Endothelial cell of coronary artery (primary cell): ENCODE measurements around the gene SLC5A6. TPM values are rescaled to one million over a fixed set of nuclear protein-coding genes. Genes with fewer than 3 reads are reported as not detected.

Experiments used
- total RNA-seq: library from RNA; depleted of rRNA; stranded (reverse); fragments of >200 nt; gene quantifications from 2 replicates; pipeline ENCODE4 v1.2.3, GENCODE V29; 2014

Gene SLC5A6
- total RNA-seq, result 19.7 and 27.9 TPM in 2 replicates

GRCh38 chr2:27211943-27212625, at the start of gene SLC5A6, which contains the start of gene ATRAID:
TSS of gene SLC5A6 (minus strand) at chr2:27212268. CDS start at chr2:27207650, 4,618 bp downstream.
TSS of gene ATRAID (plus strand) at chr2:27212041. CDS start at chr2:27212369, 328 bp downstream.

GRCh38 chr2:27217173-27218121, 5.4 kb upstream of the SLC5A6 start, which contains the start of gene CAD:
TSS of gene CAD (plus strand) at chr2:27217369. CDS start at chr2:27217552, 183 bp downstream.

Other genes starting within 250 kb of the SLC5A6 start
- gene MAPRE3, start 241.6 kb downstream of the SLC5A6 start, total RNA-seq, result 0.90 and 1.5 TPM in 2 replicates
- 18.4 and 27.4 TPM in 2 replicates for gene TMEM214, start 179.3 kb downstream of the SLC5A6 start, total RNA-seq
- 12.3 and 17.1 TPM in 2 replicates for gene AGBL5, start 160.6 kb downstream of the SLC5A6 start, total RNA-seq
- 410 and 546 TPM in 2 replicates for gene OST4, start 140.6 kb downstream of the SLC5A6 start, total RNA-seq
- gene EMILIN1, start 133.7 kb downstream of the SLC5A6 start, total RNA-seq, result 0.90 and 11.1 TPM in 2 replicates
- 1.2 and 2.0 TPM in 2 replicates for gene KHK, start 125.5 kb downstream of the SLC5A6 start, total RNA-seq
- 1.2 and 4.3 TPM in 2 replicates for gene CGREF1, start 93.1 kb downstream of the SLC5A6 start, total RNA-seq
- gene ABHD1, start 88.5 kb downstream of the SLC5A6 start, total RNA-seq, result under 0.01 TPM in 1 of 2 replicates, not detected in the other
- gene PREB, start 77.6 kb downstream of the SLC5A6 start, total RNA-seq, result 44.8 and 50.9 TPM in 2 replicates
- gene PRR30, start 72.9 kb downstream of the SLC5A6 start, total RNA-seq, result not detected in 2 replicates
- gene TCF23, start 63.3 kb downstream of the SLC5A6 start, total RNA-seq, result not detected in 2 replicates
- gene ATRAID, start 227 bp downstream of the SLC5A6 start, total RNA-seq, result 94.9 and 128 TPM in 2 replicates
- 46.6 and 50.3 TPM in 2 replicates for gene CAD, start 5.1 kb upstream of the SLC5A6 start, total RNA-seq
- not detected in 2 replicates for gene SLC30A3, start 50.8 kb upstream of the SLC5A6 start, total RNA-seq
- not detected in 2 replicates for gene DNAJC5G, start 63.2 kb upstream of the SLC5A6 start, total RNA-seq
- not detected in 2 replicates for gene TRIM54, start 70.2 kb upstream of the SLC5A6 start, total RNA-seq
- 0.09 and 0.19 TPM in 2 replicates for gene UCN, start 96.2 kb upstream of the SLC5A6 start, total RNA-seq
- 28.9 and 40.7 TPM in 2 replicates for gene MPV17, start 110.8 kb upstream of the SLC5A6 start, total RNA-seq
- gene GTF3C2, start 144.5 kb upstream of the SLC5A6 start, total RNA-seq, result 23.6 and 23.8 TPM in 2 replicates
- gene EIF2B4, start 158.1 kb upstream of the SLC5A6 start, total RNA-seq, result 38.6 and 38.8 TPM in 2 replicates
- 106 and 114 TPM in 2 replicates for gene SNX17, start 158.3 kb upstream of the SLC5A6 start, total RNA-seq
- 6.2 and 7.6 TPM in 2 replicates for gene ZNF513, start 168.5 kb upstream of the SLC5A6 start, total RNA-seq
- 139 and 157 TPM in 2 replicates for gene PPM1G, start 197.3 kb upstream of the SLC5A6 start, total RNA-seq
- 107 and 112 TPM in 2 replicates for gene NRBP1, start 216.4 kb upstream of the SLC5A6 start, total RNA-seq
- not detected in 2 replicates for gene KRTCAP3, start 230.1 kb upstream of the SLC5A6 start, total RNA-seq